Activated CD8-positive, alpha-beta memory T cell treated with anti-CD3 and anti-CD28 coated beads, Interleukin-2, amount 50 U/mL, for 24 hours (primary cell): ENCODE results near the gene HYCC2.
"Not testable (repeated sequence)": the region's sequence is repeated elsewhere in the genome, so short reads cannot be mapped to it uniquely, and the experiment has no call there.

Experiments
- DNase-seq: peaks from one replicate; pipeline ENCODE4 v3.0.0-alpha.2; 2020; ENCODE audit errors: extremely low read depth

Gene HYCC2

DNA sequence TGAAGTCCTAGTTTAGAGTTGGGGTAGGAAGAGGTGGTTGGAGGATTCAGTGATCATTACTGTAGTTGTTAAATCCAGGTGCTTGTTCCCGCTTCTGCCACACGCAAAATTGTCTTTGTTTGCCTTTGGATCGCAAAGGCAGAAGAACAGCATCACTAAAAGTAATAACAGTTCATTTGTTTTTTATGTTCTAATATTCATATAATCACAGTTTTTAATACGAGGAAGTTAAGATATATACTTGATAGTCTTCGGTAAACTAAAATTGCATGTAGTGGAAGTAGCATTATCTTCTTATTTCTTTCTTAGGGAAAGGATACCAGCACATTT, 695 bp upstream of the HYCC2 start:
- no peak for DNase-seq

DNA sequence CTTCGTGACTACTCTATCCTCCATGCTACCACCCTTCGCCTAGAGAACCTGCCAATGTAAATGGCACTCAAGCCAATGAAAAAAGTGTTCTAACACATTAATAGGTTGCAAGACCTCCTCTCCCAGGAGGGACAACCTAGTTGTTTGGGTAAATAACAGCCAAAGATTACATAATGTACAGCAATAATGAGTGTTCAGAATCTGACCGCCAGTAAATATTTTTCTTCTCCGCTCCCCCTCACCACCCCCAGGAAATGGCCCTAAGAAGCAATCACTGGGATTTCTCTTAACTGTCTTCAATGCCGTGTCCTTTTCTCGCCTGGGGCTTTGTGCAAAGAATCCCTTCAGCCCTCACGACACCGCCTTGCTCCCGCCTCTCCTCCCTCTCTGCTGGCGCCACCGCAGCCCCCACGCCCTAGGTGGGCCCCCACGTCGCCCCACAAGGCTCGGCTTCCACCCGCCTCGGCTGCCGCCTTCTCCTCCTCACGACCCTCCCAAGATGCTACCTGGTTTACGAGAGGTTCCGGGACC, 458 bp downstream of the HYCC2 start:
- no peak for DNase-seq

DNA sequence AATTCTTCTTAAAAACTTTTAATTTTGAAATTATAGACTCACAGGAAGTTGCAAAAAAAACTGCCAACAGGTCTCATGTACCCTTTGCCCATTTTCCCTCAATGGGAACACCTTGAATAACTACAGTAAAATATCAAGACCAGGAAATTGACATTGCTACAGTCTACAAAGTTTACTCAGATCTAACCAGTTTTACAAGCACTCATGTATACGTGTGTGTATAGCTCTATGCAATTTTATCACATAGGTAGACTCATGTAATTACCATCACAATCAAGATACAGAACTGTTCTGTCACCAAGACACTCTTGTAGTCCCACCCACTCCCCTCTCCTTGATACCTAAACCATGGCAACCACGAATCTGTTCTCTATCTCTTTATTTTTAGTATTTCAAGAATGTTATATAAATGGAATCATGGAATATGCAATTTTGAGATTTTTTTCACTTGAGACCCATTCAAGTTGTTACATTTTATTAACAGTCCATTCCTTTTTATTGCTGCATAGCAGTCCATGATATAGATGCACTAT, 6.6 kb downstream of the HYCC2 start:
- DNase-seq, result no peak

DNA sequence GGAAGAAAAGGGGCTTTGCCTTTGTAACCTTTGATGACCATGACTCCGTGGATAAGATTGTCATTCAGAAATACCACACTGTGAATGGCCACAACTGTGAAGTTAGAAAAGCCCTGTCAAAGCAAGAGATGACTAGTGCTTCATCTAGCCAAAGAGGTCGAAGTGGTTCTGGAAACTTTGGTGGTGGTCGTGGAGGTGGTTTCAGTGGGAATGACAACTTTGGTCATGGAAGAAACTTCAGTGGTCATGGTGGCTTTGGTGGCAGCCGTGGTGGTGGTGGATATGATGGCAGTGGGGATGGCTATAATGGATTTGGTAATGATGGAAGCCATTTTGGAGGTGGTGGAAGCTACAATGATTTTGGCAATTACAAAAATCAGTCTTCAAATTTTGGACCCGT, 8.0 kb downstream of the HYCC2 start:
- not testable (repeated sequence) for DNase-seq

DNA sequence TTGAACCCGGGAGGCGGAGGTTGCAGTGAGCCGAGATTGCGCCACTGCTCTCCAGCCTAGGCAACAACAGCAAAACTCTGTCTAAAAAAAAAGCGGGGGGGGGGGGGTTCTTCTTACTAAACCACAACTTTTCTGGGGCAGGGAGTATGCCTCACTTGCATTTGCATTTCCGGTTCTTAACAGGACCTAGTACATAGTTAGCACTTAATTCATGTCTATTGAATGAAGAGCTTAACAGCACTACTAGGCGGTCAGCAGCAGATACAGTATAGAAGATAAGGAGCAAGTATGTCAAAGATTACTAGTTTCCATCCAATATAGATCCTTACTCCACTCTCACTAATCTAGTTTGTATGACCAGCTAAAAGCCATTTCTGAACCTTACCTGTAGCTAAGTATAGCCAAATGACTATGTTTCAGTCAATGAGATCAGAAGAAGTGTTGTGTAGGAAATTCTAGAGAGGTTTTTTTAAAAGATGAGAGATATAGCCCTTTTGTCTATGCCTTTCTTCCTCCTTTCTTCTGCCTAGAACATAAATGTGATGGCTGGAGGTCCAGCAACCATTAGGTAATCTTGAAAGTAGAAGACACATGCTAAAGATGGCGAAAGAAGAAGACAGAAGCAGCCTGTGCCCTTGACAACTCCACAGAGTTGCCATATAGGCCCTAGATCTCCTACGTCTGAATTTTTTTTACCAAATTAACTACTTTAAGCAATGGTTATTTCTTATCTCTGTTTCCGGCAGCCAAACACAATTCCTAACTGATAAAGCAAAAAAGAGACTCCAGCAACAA, 11.3 kb downstream of the HYCC2 start:
- DNase-seq, result no peak

DNA sequence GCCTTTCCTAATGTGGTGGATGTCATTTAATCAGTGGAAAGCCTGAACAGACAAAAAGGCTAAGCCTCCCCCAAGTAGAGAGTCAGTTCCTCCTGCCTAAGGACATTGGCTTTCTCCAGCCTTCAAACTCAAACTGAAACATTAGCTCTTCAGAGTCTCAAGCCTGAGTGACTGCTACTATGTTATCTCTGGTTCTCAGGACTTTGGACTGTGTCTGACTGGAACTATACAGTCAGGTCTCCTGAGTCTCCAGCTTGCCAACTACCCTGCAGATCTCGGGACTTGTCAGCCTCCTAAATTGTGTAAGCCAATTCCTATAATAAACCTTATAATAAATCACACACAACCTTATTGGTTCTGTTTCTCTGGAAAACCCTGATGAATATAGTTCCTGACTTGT, 12.6 kb downstream of the HYCC2 start:
- no peak for DNase-seq

DNA sequence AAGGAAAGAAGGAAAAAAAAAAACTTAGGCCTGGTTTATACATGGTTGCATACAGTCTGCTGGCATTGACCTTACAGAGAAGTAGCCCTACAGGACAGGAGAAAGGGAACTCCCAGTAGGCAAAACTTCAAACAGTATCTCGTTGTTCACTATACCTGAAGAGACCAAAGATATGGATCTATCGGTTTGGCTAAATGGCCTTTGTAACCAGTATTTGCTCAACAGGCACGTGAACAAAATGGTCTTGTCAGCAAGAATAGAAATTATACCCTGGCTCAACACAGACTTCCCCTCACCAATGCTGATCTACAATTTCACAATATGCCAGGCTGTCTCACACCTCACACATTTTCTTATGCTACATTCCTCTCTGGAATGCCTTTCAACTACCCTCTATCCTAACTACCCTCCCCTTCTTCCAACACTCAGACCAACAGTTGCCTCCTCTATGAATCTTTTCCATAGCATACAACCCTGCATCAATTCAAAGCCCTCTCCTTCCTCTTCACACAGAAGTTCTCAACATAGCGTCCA, 13.7 kb downstream of the HYCC2 start:
- DNase-seq, result no peak

DNA sequence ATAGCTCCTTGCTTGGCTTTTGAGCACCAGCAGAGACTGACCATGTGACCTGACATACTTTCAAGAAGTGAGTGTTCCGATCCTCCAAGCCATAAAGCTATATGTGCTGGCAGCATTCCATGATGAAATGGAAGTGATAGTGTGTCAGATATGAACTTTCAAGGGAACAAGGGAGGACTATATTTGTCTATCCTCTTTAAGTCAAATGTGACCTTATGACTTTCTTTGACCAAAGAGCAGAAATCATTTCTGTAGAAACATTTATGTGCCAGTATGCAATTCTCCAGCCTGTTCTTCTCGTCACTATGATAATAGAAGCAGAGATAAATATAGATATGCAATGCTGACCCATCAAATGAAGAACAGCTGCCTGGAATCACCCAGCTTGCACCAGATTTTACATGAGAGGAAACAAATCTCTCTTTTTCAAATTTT, 14.4 kb downstream of the HYCC2 start:
- no peak for DNase-seq

DNA sequence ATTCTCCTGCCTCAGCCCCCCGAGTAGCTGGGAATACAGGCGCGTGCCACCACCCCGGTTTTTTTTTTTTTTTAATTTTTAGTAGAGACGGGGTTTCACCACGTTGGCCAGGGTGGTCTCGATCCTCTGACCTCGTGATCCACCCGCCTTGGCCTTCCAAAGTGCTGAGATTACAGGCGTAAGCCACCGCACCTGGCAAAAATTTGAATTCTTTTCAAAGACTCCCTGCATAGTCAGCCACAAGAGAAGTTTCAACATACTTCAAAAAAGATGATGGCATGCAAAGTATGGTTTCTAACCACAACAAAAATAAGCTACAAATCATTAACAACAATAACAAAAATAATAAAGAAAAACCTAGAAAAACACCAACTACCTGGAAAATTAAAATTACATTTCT, 22.0 kb downstream of the HYCC2 start:
- no peak for DNase-seq

DNA sequence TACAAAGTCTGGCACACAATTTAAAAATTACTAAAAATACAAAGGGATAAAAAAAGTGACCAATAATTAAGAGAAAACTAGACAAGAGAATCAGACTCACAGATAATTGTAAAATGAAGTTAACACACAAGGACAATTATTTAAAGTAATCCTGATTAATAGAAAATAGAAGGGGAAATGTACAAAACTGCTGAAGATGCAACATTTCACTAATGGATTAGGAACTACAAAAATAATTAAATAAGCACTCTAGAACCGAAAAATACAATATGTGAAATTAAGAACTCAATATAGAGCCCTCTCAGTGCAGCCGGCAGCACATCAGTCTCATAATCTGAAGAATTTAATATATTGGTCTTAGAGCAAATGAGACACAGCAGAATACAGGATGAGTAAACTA, 24.6 kb downstream of the HYCC2 start:
- DNase-seq, result no peak

DNA sequence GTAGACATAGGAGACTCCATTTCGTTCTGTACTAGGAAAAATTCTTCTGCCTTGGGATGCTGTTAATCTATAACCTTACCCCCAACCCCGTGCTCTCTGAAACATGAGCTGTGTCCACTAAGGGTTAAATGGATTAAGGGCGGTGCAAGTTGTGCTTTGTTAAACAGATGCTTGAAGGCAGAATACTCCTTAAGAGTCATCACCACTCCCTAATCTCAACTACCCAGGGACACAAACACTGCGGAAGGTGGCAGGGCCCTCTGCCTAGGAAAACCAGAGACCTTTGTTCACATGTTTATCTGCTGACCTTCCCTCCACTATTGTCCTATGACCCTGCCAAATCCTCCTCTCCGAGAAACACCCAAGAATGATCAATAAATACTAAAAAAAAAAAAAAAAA, 28.4 kb downstream of the HYCC2 start:
- DNase-seq, result not testable (repeated sequence)

DNA sequence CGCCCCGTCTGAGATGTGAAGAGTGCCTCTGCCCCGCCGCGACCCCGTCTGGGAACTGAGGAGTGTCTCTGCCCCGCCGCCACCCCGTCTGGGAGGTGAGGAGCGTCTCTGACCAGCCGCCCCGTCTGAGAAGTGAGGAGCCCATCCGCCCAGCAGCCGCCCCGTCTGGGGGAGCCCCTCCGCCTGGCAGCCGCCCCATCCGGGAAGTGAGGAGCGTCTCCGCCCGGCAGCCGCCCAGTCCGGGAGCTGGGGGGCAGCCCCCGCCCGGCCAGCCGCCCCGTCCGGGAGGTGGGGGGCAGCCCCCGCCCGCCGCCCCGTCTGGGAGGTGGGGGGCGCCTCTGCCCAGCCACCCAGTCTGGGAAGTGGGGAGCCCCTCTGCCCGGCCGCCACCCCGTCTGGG, 29.0 kb downstream of the HYCC2 start:
- not testable (repeated sequence) for DNase-seq

DNA sequence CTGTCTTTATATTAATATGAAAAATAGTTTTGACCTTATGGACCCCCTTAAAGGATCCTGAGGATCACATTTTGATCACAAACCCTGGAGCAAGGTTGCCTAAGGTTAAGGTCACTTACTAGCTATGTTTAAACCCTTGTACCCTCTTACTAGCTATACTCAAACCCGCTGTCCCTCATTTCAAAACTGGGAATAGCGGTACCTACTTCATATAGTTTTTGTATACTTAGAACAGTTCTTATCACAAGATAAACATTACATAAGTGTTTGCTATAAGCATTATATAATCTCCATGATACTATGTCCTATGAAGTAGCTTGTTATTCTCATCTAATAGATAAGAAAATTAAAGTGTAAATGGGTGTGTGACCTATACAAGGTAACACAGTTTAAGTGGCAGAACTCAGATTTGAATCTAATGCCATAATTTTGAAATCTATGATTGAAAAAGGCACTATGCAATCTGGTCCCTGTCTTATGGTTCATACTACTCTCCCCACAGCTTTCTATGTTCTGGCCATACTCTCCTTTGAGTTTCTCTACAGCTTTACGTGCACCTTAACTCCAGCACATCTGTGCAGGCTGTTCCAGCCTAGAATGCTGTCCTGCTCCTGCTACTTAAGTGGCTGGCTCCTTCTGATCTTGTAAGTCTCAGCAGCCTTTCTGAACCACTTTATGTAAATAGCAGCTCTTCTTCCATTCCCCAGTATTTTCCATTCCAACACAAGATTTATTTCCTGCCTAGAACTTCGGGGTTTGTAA, 30.4 kb downstream of the HYCC2 start:
- no peak for DNase-seq

DNA sequence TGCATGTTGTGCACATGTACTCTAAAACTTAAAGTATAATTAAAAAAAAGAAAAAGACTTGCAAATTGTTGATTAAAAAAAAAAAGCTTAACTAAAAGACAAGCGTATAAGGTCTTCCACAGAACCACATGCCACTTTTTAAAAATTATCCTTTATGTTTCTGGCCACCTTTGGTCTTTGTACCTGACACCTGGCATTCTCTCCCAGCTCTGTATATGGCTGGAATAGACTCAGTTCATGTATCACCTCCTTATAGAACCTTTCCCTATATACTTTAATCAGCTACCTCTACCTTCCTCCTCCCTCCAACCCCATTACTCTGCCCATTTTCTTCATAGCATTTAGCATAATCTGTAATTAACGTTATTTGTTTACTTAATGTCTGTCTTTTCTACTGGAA, 32.6 kb downstream of the HYCC2 start:
- no peak for DNase-seq

DNA sequence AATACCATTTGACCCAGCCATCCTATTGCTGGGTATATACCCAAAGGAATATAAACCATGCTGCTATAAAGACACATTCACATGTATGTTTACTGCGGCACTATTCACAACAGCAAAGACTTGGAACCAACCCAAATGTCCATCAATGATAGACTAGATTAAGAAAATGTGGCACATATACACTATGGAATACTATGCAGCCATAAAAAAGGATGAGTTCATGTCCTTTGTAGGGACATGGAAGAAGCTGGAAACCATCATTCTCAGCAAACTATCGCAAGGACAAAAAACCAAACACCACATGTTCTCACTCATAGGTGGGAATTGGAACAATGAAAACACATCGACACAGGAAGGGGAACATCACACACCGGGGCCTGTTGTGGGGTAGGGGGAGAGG, 33.1 kb downstream of the HYCC2 start:
- not testable (repeated sequence) for DNase-seq

DNA sequence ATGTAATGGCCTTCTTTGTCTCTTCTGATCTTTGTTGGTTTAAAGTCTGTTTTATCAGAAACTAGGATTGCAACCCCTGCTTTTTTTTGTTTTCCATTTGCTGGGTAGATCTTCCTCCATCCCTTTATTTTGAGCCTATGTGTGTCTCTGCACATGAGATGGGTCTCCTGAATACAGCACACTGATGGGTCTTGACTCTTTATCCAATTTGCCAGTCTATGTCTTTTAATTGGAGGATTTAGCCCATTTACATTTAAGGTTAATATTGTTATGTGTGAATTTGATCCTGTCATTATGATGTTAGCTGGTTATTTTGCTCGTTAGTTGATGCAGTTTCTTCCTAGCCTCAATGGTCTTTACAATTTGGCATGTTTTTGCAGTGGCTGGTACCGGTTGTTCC, 37.1 kb downstream of the HYCC2 start:
- not testable (repeated sequence) for DNase-seq

DNA sequence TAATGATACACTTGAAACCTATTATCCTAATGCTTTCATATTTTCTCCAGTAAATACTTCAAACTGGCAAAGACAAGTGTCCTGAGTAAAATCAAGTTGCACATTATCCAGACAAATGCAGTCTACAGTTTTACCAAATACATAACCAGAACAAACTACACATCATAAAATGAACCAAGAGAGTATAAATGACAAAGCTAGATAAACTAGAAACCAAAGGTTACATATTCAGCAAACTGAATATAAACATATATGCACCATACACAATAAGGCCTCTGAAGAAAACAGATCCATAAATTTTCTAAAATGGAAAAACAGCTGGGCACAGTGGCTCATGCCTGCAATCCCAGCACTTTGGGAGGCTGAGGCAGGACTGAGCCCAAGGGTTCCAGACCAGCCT, 47.0 kb downstream of the HYCC2 start:
- no peak for DNase-seq

DNA sequence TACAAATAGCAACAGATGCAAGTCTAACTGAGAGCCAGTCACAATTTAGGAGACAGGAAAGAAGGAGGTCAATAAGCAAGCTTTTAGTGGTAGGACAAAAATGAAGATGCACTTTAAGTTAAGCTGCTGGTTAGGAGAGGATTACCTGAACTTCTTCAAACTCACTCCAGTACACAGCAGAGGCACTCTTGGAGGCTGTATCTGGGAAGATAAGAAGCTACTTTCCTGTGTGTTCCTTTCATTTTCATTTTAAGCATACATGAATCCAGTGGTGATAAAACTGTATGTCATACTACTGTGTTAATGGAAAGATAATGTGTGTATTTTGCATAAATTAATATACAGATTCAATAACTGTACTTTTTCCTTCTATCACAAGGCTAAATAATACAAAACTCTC, 49.6 kb downstream of the HYCC2 start:
- no peak for DNase-seq
